Neural cell (in vitro differentiated cells): ENCODE measurements around the gene FRMD4A. TPM values are rescaled to one million over a fixed set of nuclear protein-coding genes. Genes with fewer than 3 reads are reported as not detected.
"Not testable (repeated sequence)": the region's sequence is repeated elsewhere in the genome, so short reads cannot be mapped to it uniquely, and the experiment has no call there.

ENCODE experiments used
- H2AFZ ChIP-seq: fragments of 200-600, 300-800 bp; sonication (generic), shearing (Covaris generic); 2 replicates; pipeline ENCODE4 v1.6.0; 2014; ENCODE audit warnings: low read depth, mild to moderate bottlenecking, antibody characterized with exemption, low read length, moderate library complexity
- H3F3A ChIP-seq: fragments of 200-600 bp; shearing (Covaris generic); 2 replicates; pipeline ENCODE4 v1.6.1; 2016; ENCODE audit warnings: mild to moderate bottlenecking, moderate library complexity, mixed read lengths, antibody characterized with exemption, low read length; ENCODE audit not compliant: insufficient read depth, poor library complexity, severe bottlenecking
- H3K27ac ChIP-seq: fragments of 200-600, 300-800 bp; sonication (generic), shearing (Covaris generic); 2 replicates; pipeline ENCODE4 v1.5.1; 2014; ENCODE audit warnings: mild to moderate bottlenecking, low read length, moderate library complexity
- H3K27me3 ChIP-seq: fragments of 300-800, 200-600 bp; sonication (generic), shearing (Covaris generic); 2 replicates; pipeline ENCODE4 v1.6.0; 2014; ENCODE audit warnings: mild to moderate bottlenecking, low read depth, low read length, moderate library complexity; ENCODE audit not compliant: insufficient read depth
- H3K36me3 ChIP-seq: fragments of 300-800, 200-600 bp; sonication (generic), shearing (Covaris generic); 2 replicates; pipeline ENCODE4 v1.5.1; 2014; ENCODE audit warnings: mild to moderate bottlenecking, antibody characterized with exemption, low read length, moderate library complexity; ENCODE audit not compliant: insufficient read depth
- H3K4me2 ChIP-seq: fragments of 300-800, 200-600 bp; sonication (generic), shearing (Covaris generic); 2 replicates; pipeline ENCODE4 v1.6.0; 2014; ENCODE audit warnings: mild to moderate bottlenecking, low read length
- H3K4me3 ChIP-seq: fragments of 300-800, 200-600 bp; sonication (generic), shearing (Covaris generic); 2 replicates; pipeline ENCODE4 v1.5.1; 2014; ENCODE audit warnings: mild to moderate bottlenecking, low read length, moderate library complexity
- H3K79me2 ChIP-seq: fragments of 200-600 bp; shearing (Covaris generic); replicated peaks from 2 replicates; pipeline ENCODE4 v1.6.0; 2014; ENCODE audit warnings: mild to moderate bottlenecking, low read length, moderate library complexity; ENCODE audit not compliant: insufficient read depth
- H3K9ac ChIP-seq: fragments of 300-800, 200-600 bp; sonication (generic), shearing (Covaris generic); 2 replicates; pipeline ENCODE4 v1.6.1; 2016; ENCODE audit warnings: mild to moderate bottlenecking, low read length, mixed read lengths
- H3K9me2 ChIP-seq: fragments of 200-600 bp; shearing (Covaris generic); 2 replicates; pipeline ENCODE4 v1.6.1; 2016; ENCODE audit warnings: mild to moderate bottlenecking, low read length, mixed read lengths; ENCODE audit not compliant: insufficient read depth
- H3K9me3 ChIP-seq: fragments of 200-600, 300-800 bp; sonication (generic), shearing (Covaris generic); 2 replicates; pipeline ENCODE4 v1.6.1; 2016; ENCODE audit warnings: mild to moderate bottlenecking, mixed run types, low read length, moderate library complexity, mixed read lengths
- H4K20me1 ChIP-seq: fragments of 200-600 bp; shearing (Covaris generic); 2 replicates; pipeline ENCODE4 v1.6.1; 2016; ENCODE audit warnings: mild to moderate bottlenecking, mixed run types; ENCODE audit not compliant: insufficient read depth
- CTCF ChIP-seq: fragments of 450-650 bp; IDR thresholded peaks from 2 replicates; pipeline ENCODE4 v1.5.1; 2014; ENCODE audit warnings: antibody characterized with exemption, mild to moderate bottlenecking, moderate library complexity; ENCODE audit not compliant: poor library complexity, severe bottlenecking
- EP300 ChIP-seq: fragments of 450-650 bp; conservative IDR thresholded peaks from 2 replicates; pipeline ENCODE4 v1.6.1; 2014; ENCODE audit warnings: antibody characterized with exemption, mild to moderate bottlenecking, moderate library complexity; ENCODE audit not compliant: poor library complexity, severe bottlenecking
- EZH2 ChIP-seq: fragments of 200-600, 300-800 bp; shearing (Covaris generic), sonication (generic); IDR thresholded peaks from 2 replicates; pipeline ENCODE4 v1.6.1; 2014; ENCODE audit warnings: antibody characterized with exemption, low read length, borderline replicate concordance, mild to moderate bottlenecking; ENCODE audit not compliant: insufficient read depth, poor library complexity, severe bottlenecking
- MXI1 ChIP-seq: fragments of 450-650 bp; conservative IDR thresholded peaks from 2 replicates; pipeline ENCODE4 v1.6.1; 2014; ENCODE audit warnings: antibody characterized with exemption, mild to moderate bottlenecking; ENCODE audit not compliant: poor library complexity, severe bottlenecking
- POLR2AphosphoS5 ChIP-seq: IDR thresholded peaks from 2 replicates; pipeline ENCODE4 v1.6.1; 2012
- RAD21 ChIP-seq: fragments of 450-650 bp; conservative IDR thresholded peaks from 2 replicates; pipeline ENCODE4 v1.6.1; 2014; ENCODE audit warnings: antibody characterized with exemption, mild to moderate bottlenecking, moderate library complexity
- REST ChIP-seq: IDR thresholded peaks from 2 replicates; pipeline ENCODE4 v1.6.1; 2012; ENCODE audit warnings: borderline replicate concordance
- SMC3 ChIP-seq: fragments of 450-650 bp; conservative IDR thresholded peaks from 2 replicates; pipeline ENCODE4 v1.6.1; 2014; ENCODE audit warnings: antibody characterized with exemption, mild to moderate bottlenecking, moderate library complexity; ENCODE audit not compliant: poor library complexity
- TAF1 ChIP-seq: IDR thresholded peaks from 2 replicates; pipeline ENCODE4 v1.6.1; 2012; ENCODE audit warnings: low read depth
- polyA plus RNA-seq: library from polyadenylated mRNA; depleted of rRNA; stranded (reverse); fragments of >200 nt; gene quantifications from 2 replicates; pipeline ENCODE4 v1.2.3, GENCODE V29; 2014

Gene FRMD4A
- polyA plus RNA-seq, 1 donor from 2014 or later, result 36.5 TPM

GRCh38 chr10:14200698-14201544, 129.8 kb downstream of the FRMD4A start:
- no peaks in the 10 kb centered on the region for H3K9me3 ChIP-seq
- TF ChIP-seq MXI1, result no peak
- no peak for TF ChIP-seq EZH2
- no peak for TF ChIP-seq REST
- no peak for TF ChIP-seq EP300
- no peak for TF ChIP-seq CTCF
- TF ChIP-seq SMC3, result no peak

GRCh38 chr10:14199098-14199497, 131.6 kb downstream of the FRMD4A start:
- H3K4me2 ChIP-seq, H4K20me1 ChIP-seq, H2AFZ ChIP-seq, H3F3A ChIP-seq, H3K79me2 ChIP-seq, H3K36me3 ChIP-seq, H3K9ac ChIP-seq, H3K9me2 ChIP-seq, H3K9me3 ChIP-seq, H3K4me3 ChIP-seq, H3K27me3 ChIP-seq, H3K27ac ChIP-seq: not testable (repeated sequence)

More at GRCh38 chr10:14200698-14201544, 129.8 kb downstream of the FRMD4A start:
- H3K79me2 ChIP-seq, result no peaks in the 10 kb centered on the region
- H4K20me1 ChIP-seq, result no peaks in the 10 kb centered on the region
- no peak overlapping the region for H2AFZ ChIP-seq
- H3K4me3 ChIP-seq, result no peak overlapping the region
- no peaks in the 10 kb centered on the region for H3K27me3 ChIP-seq
- no peaks in the 10 kb centered on the region for H3F3A ChIP-seq
- no peak overlapping the region for H3K27ac ChIP-seq
- H3K9ac ChIP-seq, result no peak overlapping the region
- H3K9me2 ChIP-seq, result no peaks in the 10 kb centered on the region
- no peak overlapping the region for H3K4me2 ChIP-seq
- H3K36me3 ChIP-seq, result no peaks in the 10 kb centered on the region

GRCh38 chr10:14198078-14198477, 132.6 kb downstream of the FRMD4A start:
- TF ChIP-seq TAF1, result no peak
- no peak for TF ChIP-seq REST
- no peak for TF ChIP-seq SMC3
- TF ChIP-seq POLR2AphosphoS5, result no peak
- TF ChIP-seq RAD21, result no peak
- no peak for TF ChIP-seq MXI1
- TF ChIP-seq CTCF, result no peak
- TF ChIP-seq EZH2, result no peak
- TF ChIP-seq EP300, result no peak
- no peak overlapping the region for H3K4me3 ChIP-seq
- H3K79me2 ChIP-seq, result no peaks in the 10 kb centered on the region
- H3K4me2 ChIP-seq, result no peak overlapping the region
- H3K9me2 ChIP-seq, result no peaks in the 10 kb centered on the region
- no peaks in the 10 kb centered on the region for H3K36me3 ChIP-seq
- H3F3A ChIP-seq, result no peaks in the 10 kb centered on the region
- H3K9me3 ChIP-seq, result no peaks in the 10 kb centered on the region
- H4K20me1 ChIP-seq, result no peaks in the 10 kb centered on the region
- H3K9ac ChIP-seq, result no peak overlapping the region
- H2AFZ ChIP-seq, result no peak overlapping the region
- no peak overlapping the region for H3K27ac ChIP-seq
- no peaks in the 10 kb centered on the region for H3K27me3 ChIP-seq
